ENCODE results near the gene FCN3. TPM values are rescaled to one million over a fixed set of nuclear protein-coding genes. Genes with fewer than 3 reads are reported as not detected.
A peak's percentile ranks its signal among the peaks of the same experiment; 100 is the strongest.

The FCN3 gene
- total and polyA plus RNA-seq, 10 of the 15 experiments (the other 5 are each of a cell fraction or from before 2014, with no cell fraction given) = 0.28 TPM; not detected in 9

DNA sequence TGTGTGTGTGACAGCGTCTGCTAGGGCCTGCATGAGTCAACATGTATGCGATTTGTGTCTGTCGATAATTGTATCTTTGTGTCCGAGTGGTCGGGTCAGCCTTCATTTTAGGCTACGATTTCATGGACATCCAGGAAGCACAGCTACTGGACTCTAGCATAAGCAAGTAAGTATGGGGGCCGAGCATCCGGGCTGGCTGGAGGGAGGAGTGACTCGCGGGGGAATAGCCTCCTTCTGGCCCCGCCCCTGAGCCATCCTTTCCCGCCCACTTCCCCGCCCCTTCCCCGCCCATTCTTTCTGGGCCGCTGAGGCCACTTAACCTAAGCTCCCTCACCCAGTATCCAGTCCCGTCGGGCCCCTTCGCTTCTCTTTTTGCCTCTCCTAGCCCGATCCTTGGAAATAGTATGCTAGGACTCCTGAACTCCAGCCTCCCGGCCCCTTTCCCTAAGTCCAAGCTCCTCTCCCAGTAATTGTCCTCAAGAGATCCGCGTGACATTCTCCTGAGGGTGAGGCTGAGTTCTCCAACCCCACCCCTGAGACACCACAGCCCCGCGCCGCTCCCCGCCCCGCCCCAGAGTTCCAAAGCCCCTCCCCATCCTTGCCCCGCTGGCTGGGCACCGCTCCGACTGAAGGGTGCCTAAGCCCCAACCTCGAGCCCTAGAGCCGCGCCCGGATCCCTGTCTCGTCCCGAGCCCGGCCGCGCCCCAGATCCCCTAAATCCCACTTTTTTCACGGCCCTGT lies 9.1 kb downstream of the FCN3 start (continued):
- TF ChIP-seq, protein P1, sequence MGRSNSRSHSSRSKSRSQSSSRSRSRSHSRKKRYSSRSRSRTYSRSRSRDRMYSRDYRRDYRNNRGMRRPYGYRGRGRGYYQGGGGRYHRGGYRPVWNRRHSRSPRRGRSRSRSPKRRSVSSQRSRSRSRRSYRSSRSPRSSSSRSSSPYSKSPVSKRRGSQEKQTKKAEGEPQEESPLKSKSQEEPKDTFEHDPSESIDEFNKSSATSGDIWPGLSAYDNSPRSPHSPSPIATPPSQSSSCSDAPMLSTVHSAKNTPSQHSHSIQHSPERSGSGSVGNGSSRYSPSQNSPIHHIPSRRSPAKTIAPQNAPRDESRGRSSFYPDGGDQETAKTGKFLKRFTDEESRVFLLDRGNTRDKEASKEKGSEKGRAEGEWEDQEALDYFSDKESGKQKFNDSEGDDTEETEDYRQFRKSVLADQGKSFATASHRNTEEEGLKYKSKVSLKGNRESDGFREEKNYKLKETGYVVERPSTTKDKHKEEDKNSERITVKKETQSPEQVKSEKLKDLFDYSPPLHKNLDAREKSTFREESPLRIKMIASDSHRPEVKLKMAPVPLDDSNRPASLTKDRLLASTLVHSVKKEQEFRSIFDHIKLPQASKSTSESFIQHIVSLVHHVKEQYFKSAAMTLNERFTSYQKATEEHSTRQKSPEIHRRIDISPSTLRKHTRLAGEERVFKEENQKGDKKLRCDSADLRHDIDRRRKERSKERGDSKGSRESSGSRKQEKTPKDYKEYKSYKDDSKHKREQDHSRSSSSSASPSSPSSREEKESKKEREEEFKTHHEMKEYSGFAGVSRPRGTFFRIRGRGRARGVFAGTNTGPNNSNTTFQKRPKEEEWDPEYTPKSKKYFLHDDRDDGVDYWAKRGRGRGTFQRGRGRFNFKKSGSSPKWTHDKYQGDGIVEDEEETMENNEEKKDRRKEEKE (IDR thresholded peaks at IDR 0.05) = no peak
- no peak for TF ChIP-seq SUPT20H (IDR thresholded peaks at IDR 0.05; ENCODE audit: borderline replicate concordance, control insufficient read depth, low read depth, low read length)
- no peak for TF ChIP-seq RELA (IDR thresholded peaks at IDR 0.05; ENCODE audit: borderline replicate concordance, partially characterized antibody)
- no peak for TF ChIP-seq NFXL1 (IDR thresholded peaks at IDR 0.05; ENCODE audit: borderline replicate concordance)
- no peak for TF ChIP-seq SREBF1 (IDR thresholded peaks at IDR 0.05; ENCODE audit: low read length)
- no peak for TF ChIP-seq ZSCAN29 (IDR thresholded peaks at IDR 0.05)

GRCh38 chr1:27364696-27365371 lies 9.8 kb downstream of the FCN3 start:
- no peak for FAIRE-seq
- CTCF ChIA-PET = interaction anchor here (0.9 to 4.7 kb wide), 18 partner anchors 9 to 242 kb away, joined by 3 to 40 read pairs (median 5); no protein-coding TSS in a partner anchor

More at GRCh38 chr1:27364696-27365371, 9.8 kb downstream of the FCN3 start:
- intact Hi-C loops (cut with micrococcal nuclease; ENCODE audit: unreplicated experiment) (loop anchor here (5.0 kb wide), 1 partner anchor 43 kb away; the partner anchor contains the start of gene TMEM222), in situ Hi-C loops (cut with MboI) (no loop called here)
- ATAC-seq = peak; percentile 5; the same call in 2 of the 3 replicates
- no peaks in the 10 kb centered on the region for H3K79me2 ChIP-seq (ENCODE audit: control insufficient read depth, insufficient read depth, low read length)
- 62% methylated on average over 11 of the region's 11 CpGs for WGBS (ENCODE audit: insufficient coverage, insufficient replicate concordance, low lambda C conversion rate, missing lambda C conversion rate)
- RAD21 ChIA-PET (ENCODE audit: unreplicated experiment) = interaction anchor here (1.1 to 2.1 kb wide), 11 partner anchors 7 to 242 kb away, joined by 3 to 16 read pairs (median 6); partner anchors contain the start of genes AHDC1 and CD164L2
- no peak overlapping the region for H3K9ac ChIP-seq (ENCODE audit: control insufficient read depth, insufficient read depth, low read length)
- DNase-seq (ENCODE audit: low read depth, low spot score) = no peak
- POLR2A ChIA-PET = interaction anchor here (0.8 to 1.5 kb wide), 5 partner anchors 23 to 74 kb away, joined by 3 to 4 read pairs (median 3); partner anchors contain the start of gene SYTL1
- TF ChIP-seq POU2F2 (IDR thresholded peaks at IDR 0.05; ENCODE audit: borderline replicate concordance, low read depth, low read length) (0 out of 3 replicates have a peak, but pooled peaks have one; percentile 15), EGR1 (IDR thresholded peaks at IDR 0.05; ENCODE audit: borderline replicate concordance in 1 of 2, low read depth in 2 of 2, low read length in 2 of 2) (no peak)
- TF ChIP-seq, protein P1 (IDR thresholded peaks at IDR 0.05) = 0 out of 2 replicates have a peak, but pooled peaks have one; percentile 5
- no peaks in the 10 kb centered on the region for H3K36me3 ChIP-seq (ENCODE audit: control insufficient read depth in 2 of 2, insufficient read depth in 2 of 2, low read length in 1 of 2)
- no peak overlapping the region for H3K4me3 ChIP-seq
- H3K9me3 ChIP-seq (replicated peaks; ENCODE audit: control insufficient read depth, insufficient read depth, low read length) = no peaks in the 10 kb centered on the region
- H4K20me1 ChIP-seq (ENCODE audit: control insufficient read depth, insufficient read depth) = no peaks in the 10 kb centered on the region; the same call in 1 of the 2 replicates
- H3K27me3 ChIP-seq (replicated peaks in 1 of 2; ENCODE audit: control insufficient read depth in 2 of 2, insufficient read depth in 2 of 2, low read length in 1 of 2) = no peaks in the 10 kb centered on the region
- peak overlapping the region; percentile 88 for H3K4me2 ChIP-seq (ENCODE audit: control insufficient read depth, insufficient read depth)
- H3K27ac ChIP-seq (ENCODE audit: control insufficient read depth, insufficient read depth) = no peak overlapping the region
- SMC1A ChIA-PET (ENCODE audit: uncharacterized antibody, unreplicated experiment) = interaction anchor here (0.6 to 3.3 kb wide), 9 partner anchors 8 to 265 kb away, joined by 3 to 27 read pairs (median 4); partner anchors contain the start of gene SYTL1
- H2AFZ ChIP-seq (ENCODE audit: control insufficient read depth, low read depth, low read length) = peak overlapping the region; percentile 90
- no TSS peak for BruUV-seq (replicated peaks)
- H3K4me1 ChIP-seq (ENCODE audit: control insufficient read depth, insufficient read depth, low read length) = peaks cover 16% of the 10 kb centered on the region

All from GM12878 (cell line).